Measurements from ENCODE around the gene SHROOM2.
"Not testable (repeated sequence)": the region's sequence is repeated elsewhere in the genome, so short reads cannot be mapped to it uniquely, and the experiment has no call there.

Gene SHROOM2

DNA sequence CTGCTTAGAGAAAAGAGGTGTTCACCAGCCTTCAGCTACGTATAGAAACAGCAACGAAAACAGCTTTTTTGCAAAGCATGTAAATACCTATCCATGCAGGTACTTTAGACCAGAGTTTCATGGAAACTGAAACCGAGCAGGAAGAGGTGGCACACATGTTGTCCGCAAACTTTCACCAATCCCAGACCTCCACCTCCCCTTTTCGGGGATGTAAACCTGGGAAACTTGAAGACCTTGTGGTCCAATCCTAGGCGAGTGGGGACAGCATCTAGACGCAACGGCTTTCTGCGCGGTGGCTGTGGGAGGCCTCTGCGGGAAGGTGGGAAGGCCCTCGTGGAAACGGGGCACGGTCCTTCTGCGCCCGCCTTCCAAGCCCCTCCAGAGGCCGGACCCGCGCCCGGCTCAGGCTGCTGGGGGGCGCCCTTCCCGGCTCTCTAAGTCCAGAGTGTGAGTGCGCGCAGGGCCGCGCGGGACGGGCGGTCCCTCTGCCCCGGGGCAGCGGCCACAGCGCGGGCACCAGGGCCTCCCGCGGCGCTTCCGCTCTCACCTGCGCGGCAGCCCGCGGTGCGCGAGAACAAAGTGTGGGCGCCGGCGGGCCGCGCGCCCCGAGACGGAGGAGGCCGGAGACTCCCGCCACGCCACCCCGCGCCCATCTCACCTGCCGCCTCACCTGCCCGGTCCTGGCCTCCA, 830 bp upstream of the SHROOM2 start:
- no peak for DNase-seq (ENCODE audit: low read depth)

DNA sequence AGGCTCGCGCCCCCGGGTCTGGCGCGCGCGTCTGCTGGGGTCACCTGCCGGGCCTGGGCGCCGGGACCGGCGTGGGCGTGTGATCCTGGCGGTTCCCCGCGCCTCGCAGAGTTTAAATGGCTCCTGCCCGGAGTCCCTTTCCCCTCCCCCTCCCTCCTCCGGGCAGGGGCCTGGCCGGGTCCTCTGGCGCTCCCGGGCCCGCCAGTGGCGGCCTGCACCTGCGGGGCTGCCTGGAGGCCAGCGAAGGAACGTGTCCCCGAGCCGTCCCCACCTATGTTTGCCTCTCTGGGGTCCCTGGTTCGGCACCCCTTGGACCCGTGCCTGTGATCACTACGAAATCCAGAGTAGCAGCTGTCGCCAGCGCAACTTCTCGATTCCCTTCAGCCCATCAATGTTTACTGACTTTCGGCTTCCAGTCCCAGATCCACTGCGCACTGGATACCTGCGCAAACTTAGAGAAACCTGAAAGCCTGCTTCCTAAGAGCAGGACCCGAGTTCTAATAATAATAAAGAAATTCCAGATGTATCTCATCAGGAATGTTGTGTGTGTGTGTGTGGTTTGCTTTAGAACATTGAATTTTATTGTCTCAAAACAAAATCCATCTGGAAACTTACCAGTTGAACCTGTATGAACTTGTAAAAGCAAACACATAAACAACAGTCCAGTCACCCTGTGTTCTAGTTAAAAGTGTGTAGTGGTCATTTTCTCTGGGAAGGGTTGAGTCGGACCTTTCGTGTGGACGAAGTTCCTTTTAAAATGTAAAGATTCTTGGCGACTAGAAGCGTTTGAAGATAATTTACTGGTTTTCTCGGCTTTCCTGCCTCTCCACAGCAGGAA, 788 bp downstream of the SHROOM2 start:
- no peak for DNase-seq (ENCODE audit: low read depth)

DNA sequence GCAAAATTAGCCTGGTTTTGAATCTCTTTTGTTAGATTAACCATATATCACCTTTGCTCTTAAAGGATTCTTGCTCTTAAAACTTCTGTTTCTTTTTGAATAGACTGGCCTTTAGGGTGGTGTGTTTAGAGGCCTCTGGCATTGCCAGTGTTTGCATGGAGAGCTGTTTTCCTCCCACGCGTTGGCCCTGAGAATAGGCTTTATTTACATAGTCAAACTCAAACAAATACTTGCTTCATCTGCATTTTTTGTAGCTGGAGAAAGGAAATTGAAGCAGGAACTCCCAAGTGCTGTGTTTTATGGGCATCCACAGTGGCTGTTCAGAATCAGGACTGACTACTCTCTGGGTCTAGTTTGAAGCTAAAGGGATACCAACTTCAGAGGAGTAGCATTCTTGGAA, 2.7 kb downstream of the SHROOM2 start:
- DNase-seq (ENCODE audit: low read depth) = no peak

DNA sequence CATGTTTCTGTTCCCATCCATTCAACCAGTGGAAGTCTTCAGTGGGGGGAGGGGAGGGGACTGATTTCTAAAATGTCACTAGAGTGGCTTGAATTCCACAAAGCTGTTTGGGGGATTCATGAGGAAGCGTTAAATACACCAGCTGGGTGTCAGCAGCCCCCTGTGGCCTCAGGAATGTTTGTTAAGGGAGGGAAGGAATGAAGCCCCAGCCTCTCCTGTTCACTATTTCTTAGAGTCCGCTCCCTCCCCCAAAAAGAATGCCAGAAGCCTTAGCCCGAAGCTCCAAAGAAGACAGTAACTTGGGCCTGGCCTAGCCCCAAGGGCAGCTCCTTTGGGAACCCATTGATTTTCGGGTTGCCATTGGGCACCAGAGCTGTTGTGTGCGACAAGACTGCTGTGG, 3.3 kb downstream of the SHROOM2 start:
- no peak for DNase-seq (ENCODE audit: low read depth)

DNA sequence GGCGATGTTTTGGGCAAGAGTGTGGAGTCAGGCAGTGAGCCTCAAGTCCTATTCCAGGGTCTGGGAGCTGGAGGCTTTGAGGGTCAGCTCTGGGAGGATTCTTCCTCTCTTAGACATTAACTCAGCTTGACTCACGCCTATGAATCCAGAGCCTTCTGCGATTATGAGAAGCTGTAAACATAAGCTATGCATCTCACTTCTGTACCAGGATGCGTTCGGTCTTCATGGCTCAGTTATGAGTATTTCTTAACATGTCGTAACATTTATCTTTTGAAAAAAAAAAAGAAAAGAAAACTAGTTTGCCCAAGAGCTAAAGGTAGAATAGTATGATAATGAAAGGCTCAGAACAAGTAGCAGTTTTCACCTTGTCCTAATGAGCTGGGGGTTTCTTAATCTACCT, 4.6 kb downstream of the SHROOM2 start:
- no peak for DNase-seq (ENCODE audit: low read depth)

DNA sequence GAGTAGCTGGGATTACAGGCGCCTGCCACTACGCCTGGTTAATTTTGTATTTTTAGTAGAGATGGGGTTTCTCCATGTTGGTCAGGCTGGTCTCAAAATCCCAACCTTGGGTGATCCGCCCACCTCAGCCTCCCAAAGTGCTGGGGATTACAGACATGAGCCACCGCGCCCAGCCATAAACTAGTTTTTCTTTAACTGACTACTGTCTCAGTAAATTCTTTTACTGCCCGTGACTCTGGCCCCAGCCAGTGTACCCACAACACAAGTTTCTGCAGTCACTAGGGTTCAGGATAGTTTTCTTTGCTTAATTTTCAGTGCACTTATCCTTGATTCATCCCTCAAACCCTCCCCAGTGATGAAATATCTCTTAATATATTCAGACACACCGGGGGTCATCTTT, 8.3 kb downstream of the SHROOM2 start:
- no peak for DNase-seq (ENCODE audit: low read depth)

DNA sequence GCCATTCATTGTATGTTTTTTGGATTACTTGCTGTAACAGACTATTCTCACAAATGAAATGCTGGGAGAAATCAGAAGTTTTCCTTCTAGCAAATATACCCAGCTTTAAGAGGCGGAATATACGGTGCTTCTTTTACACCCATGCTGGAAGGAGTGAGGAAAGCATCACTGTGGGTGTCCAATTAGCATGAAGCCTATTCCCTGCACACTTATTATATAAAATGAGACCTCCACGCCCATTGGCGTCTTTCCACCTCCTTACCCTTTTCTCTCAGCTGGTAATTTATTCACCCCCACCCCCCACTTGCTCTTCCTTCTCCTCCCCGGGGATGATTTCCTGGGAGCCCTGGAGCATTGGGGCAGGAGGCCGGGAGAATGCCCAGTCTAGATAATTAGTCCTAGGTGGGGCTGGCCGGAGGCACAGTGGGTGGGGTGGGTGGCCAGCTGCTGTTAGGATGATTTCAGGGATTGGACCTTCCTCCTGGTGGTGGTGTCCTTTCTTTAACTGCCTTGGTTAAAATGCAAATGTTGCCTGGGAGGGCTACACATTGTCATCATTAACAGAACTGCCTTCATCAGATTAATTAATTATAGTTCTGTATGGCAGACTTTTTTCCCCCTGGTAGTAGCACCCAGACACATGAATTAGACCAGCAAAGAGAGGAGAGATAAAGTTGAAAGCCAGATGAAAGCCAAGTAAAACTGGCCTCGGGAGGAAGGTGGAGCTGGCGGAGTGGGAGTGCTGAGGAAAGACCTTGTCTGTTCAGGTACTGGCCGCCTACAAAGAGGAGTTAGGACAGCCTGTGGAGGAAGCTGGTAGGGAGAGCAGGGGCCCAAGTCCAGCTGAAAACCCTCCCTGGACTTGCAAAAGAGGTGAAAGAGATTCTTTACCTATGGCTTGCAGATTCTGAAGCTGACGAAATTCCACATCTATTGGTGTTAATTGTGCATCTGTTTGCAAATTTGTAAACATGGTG, 11.4 kb downstream of the SHROOM2 start:
- no peak for DNase-seq (ENCODE audit: low read depth)

DNA sequence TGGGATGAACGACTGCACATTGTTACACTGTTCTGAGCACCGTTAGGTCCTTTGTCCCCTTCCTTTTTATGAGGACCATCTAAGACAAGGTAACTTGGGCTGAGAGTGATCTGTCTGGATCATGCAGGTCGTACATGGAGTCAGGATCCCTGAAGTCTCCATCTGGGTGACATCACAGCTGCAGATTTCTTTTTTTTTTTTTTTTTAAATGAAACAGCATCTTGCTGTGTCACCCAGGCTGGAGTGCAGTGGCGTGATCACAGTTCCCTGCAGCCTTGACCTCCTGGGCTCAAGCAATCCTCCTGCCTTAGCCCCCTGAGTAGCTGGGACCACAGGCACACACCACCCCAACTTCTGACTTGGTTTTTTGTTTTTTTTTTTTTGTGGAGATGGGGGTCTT, 16.5 kb downstream of the SHROOM2 start:
- DNase-seq (ENCODE audit: low read depth) = no peak

DNA sequence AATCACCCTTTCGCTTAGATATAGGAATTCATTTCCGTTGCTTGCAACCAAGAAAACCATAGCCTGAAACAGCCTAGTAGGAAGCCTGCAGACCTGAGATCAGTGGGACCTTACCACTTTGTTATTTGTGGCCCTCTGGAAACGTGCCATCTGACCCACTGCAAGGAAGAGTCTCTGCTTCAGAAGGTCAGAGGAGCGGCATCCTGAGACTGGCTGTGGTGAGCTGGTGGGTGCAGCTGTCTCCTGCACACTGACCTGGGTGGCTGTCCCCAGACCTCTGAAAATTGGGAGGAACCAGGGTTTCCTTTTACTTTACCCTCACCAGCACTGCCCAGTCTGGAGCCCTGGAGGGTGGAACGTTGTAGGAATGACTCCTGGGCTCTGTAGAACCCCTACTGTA, 18.2 kb downstream of the SHROOM2 start:
- no peak for DNase-seq (ENCODE audit: low read depth)

DNA sequence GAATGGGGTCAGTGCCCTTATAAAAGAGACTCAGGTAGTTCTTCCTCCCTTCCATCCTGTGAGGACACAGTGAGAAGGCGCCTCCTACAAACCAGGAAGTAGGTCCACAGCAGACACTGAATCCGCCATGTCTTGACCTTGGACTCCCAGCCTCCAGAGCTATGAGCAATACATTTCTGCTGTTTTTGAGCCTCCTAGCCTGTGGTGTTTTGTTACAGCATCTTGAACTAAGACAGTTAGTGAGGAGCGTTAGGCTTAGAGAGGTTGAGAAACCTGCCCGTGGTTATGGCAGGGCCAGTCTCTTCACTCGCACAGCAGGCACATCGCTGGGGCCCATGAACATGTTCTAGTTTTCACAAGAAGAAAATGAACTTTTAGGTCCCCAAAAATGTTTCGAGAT, 19.7 kb downstream of the SHROOM2 start:
- no peak for DNase-seq (ENCODE audit: low read depth)

DNA sequence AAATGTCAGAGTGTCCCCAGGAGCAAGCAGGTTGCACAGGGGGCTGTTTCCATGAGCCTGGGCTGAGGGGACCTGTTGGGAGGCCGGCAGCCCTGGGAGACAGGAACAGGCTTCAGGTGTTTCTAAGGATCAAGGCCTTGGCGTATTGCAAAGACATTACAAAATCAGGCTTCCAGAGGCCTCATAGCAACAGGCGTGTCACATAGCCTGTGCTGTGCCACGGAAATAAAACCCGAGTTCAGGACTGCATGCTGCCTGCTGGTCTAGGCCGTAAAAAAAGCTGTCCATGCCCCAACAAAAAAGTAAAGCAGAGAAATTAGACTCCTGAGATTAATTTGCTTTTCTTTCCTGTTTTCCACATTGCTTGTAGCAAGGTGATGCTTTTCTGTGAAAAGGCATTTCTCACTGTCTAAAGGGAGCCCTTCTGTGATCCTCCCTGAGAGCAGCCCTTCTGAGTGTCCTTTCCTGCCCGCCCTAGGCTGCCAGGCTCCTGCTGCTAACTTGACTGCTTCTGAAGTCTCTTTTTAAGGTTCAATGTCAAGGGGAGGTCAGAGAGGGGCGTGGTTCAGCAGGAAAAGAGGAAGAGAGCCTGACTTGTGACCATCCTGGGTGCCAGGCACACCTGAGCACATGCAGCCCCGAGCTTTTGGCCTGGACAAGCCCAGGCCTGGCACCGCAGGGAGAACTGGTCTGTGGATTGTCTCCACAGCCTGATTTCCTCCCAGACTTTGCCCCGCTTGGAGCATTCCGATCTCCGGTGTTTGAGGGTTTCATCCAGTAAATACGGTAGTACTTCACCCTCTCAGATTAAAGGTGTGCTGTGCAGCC, 21.3 kb downstream of the SHROOM2 start:
- no peak for DNase-seq (ENCODE audit: low read depth)

DNA sequence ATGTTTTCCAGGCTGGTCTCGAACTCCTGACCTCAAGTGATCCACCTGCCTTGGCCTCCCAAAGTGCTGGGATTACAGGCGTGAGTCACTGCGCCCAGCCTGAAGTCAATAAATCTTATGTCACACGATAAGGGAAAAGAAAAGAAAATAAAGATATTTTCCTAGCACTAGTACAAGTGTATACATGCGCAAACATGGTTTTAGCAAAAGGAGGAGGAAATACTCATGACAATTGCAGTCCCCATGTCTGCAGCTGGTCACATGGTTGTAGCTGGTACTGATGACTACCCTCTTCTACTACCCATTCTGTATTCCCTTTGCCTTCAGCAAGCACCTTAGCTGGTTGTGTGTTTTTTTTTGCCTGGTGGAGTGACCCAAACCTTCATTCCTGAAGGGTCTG, 23.6 kb downstream of the SHROOM2 start:
- DNase-seq (ENCODE audit: low read depth) = not testable (repeated sequence)

DNA sequence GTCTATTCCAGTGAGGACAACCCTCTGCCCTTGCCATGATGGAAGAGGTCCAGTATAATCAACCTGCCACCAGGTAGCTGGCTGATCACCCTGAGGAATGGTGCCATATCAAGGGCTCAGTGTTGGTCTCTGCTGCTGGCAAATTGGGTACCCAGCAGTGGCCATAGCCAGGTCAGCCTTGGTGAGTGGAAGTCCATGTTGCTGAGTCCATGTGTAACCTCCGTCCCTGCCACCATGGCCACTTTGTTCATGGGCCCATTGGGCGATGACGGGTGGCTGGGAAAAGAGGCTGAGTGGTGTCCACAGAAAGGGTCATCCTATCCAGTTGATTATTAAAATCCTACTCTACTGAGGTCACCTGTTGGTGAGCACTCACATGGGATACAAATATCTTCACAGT, 24.9 kb downstream of the SHROOM2 start:
- DNase-seq (ENCODE audit: low read depth) = not testable (repeated sequence)

DNA sequence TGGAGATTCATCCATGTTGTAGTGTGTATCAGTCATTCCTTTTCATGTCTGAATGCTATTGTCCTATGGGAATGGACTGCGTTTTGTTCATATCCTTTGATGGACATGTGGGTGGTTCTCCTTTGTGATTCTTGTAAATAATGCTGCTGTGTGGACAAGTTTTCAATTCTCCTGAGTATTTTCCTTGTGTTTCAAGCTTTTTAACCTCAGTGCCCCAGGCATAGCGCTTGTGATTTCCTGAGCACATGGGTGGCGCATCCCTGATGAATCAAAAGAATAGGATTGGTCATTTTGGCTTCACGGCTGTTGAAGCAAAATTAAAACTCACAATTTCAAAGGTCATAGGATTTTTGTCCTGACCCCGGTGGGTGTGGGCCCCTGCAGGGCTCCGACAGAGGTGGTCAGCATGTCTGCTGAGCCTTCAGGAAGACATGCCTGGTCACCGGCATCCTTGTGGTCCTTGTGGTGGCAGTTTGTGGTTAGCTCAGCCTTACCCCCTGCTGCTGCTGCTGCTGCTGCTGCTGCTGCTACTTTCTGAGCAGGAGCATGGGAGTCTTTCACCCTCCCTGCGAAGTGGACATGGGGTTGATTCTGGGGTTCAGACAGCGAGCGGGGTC, 30.0 kb downstream of the SHROOM2 start:
- DNase-seq (ENCODE audit: low read depth) = no peak

DNA sequence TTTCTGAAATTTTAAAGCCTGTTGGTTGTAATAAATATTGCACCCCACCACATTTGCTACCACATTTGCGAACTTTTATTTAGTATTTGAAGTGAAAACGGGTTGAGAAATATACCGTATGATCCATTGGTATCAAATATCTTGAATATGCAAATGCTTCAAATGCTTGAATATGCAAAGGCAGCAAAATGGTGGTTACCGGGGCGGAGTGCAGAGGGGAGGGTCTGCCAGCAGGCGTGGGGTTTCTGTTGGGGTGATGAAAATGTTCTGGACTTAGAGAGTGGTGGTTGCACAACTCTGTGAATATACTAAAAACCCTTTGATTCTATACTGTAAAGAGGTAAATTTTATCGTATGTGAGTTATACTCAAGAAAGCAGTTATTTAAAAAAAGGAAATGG, 35.3 kb downstream of the SHROOM2 start:
- DNase-seq (ENCODE audit: low read depth) = no peak

DNA sequence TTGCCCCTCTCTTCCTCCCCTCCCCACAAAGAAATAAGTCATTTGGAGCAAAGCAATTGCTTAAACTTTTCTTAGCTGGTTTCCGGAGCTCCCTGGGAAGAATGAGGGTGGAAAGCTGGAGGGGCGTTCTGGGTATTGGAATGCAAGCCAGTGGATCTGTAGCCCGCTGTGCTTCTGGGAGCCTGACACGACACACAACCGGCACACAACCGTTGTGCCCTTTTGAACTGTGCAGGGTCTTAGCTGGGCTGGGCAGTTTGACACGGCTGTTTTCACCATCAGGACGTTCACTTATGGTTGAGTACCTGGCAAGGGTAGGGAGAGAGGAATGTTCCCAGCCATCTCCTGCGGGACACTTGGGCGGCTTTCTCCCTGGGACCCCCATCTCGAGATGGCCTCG, 38.3 kb downstream of the SHROOM2 start:
- no peak for DNase-seq (ENCODE audit: low read depth)

DNA sequence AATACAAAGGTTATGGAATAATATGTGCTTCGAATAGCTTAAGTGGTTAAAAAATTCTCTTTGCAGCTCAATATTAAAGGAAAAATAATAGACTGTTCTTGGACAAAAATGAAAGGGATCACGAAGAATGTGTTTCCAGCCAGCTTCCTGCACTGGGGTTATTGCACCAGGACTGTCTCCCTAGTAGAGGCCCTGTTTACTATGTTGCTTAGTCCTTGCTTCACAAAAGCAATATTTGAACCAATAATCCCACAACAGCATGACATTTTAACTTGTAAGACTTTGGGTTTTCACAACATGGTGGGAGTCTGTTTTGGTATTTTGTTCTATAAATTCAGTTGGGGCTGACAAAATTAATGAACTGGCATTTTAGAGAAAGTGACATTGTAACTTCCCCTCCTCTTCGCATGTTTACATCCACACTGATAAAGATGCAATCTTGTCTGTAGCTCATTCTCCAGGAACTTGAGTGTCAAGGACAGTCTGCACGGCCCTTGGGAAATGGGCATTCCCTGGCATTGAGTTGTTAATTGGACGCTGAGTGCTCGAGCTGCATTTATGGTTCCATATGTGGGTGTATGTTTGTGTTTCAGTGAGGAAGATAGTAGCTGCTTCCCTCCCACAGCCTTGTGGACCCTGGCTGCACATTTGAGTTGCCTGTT, 39.0 kb downstream of the SHROOM2 start:
- no peak for DNase-seq (ENCODE audit: low read depth)

DNA sequence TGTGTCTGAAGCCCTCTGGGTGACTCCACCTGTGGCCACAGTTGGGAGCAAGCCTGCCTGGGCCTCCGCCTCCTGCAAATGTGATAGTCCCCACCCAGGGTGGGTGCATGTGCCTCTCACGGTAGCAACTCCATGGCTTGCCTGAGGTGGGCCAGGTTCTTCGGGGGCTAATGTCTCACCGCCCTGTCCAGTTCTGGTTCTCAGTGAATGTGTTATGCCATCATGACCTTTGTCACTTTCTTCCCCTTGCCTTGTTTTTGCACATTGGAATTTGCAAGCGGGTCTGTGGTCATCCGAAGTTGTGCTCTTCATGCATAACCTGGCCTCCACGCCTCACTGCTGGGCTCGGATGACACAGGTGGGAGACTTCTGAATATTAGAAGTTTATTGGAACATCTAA, 39.7 kb downstream of the SHROOM2 start:
- DNase-seq (ENCODE audit: low read depth) = no peak

DNA sequence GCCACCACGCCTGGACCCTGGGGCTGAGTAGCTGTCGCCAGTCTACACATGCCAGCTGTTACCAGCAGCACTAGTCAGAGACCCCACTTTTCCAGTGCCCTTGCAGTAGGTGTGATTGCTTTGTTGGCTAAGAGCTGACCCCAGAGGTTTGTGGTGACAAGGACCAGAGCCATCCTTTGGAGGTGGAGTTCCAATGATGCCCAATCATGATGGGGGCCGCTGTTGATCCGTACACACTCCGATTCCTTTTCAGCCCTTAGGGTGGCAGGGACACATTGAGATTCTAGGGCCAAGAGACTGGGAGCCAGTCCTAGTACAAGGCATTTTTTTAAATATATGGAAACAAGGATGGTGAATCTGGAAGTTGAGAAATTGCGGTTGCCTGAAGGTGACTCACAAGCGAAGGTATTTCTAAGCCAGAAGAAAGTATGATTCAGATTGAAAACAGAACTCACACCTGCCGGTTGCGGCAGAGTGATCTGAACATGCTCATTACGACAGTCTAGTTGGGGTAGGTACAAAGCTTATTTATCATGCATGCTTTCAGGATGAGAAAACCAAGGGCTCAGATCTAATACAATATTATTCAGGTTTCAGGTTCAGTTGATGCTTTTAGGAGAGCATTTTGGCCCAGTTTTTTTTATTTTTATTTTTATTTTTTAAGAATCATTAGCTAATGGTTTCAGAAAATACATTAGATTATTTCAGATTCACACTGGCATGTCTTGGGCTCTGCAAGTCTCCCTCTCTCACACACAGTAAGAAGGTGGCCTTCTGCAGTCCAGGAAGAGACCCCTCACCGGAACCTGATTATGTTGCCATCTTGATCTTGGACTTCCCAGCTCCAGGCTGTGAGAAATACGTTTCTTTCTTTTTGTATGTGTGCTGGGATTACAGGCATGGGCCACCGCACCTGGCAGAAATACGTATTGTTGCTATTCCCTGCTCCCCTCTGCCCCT, 43.4 kb downstream of the SHROOM2 start:
- DNase-seq (ENCODE audit: low read depth) = no peak

Data from activated gamma-delta T cell treated with anti-CD3 and anti-CD28 coated beads, Interleukin-2, amount 50 U/mL, for 16 hours (primary cell).